Right lobe of liver (tissue), 4 donors: ENCODE results near the gene IGFBP1.

Experiments
- POLR2A ChIP-seq: fragments of 450-650 bp; IDR thresholded peaks from one replicate; pipeline ENCODE4 v1.6.1; 2017; ENCODE audit warnings: antibody characterized with exemption, mild to moderate bottlenecking
- TF ChIP-seq, protein P1 (sequence below), 4 donors: fragments of 200-600 bp in 3 of 4; fragments of 450-650 bp in 1 of 4; IDR thresholded peaks; one replicate each; pipeline versions ENCODE4 v1.5.1 to v1.8.0; 2016 to 2022; ENCODE audit warnings: antibody characterized with exemption in 4 of 4, mild to moderate bottlenecking in 2 of 4
- donor health status: DM: no; HTN: no; CAD: no.
- donor health status: DM: no; HTN: no; CAD: no.
- donor health status: DM: no; HTN: yes; CAD: no.

DNA sequence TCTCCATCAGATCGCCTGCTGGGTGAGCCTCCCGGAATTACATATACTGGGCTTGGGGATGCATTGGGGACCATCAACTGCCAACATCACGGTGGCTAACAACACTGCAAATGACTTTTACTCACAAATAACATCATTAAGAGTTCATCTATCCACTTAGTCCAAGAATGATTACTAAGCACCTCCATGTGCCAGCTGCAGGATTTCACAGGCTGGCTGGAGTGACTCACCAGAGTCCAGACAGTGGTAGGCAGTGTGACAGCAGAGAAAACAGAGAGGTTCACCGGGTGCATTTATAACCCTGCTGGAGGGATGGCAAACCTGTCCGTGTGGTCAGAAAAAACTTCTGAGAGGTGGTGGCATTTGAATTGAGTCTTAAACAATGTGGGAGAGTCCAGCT is 36.0 kb downstream of the IGFBP1 start:
- TF ChIP-seq, protein P1, sequence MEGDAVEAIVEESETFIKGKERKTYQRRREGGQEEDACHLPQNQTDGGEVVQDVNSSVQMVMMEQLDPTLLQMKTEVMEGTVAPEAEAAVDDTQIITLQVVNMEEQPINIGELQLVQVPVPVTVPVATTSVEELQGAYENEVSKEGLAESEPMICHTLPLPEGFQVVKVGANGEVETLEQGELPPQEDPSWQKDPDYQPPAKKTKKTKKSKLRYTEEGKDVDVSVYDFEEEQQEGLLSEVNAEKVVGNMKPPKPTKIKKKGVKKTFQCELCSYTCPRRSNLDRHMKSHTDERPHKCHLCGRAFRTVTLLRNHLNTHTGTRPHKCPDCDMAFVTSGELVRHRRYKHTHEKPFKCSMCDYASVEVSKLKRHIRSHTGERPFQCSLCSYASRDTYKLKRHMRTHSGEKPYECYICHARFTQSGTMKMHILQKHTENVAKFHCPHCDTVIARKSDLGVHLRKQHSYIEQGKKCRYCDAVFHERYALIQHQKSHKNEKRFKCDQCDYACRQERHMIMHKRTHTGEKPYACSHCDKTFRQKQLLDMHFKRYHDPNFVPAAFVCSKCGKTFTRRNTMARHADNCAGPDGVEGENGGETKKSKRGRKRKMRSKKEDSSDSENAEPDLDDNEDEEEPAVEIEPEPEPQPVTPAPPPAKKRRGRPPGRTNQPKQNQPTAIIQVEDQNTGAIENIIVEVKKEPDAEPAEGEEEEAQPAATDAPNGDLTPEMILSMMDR (IDR thresholded peaks at IDR 0.05) = no peak
- no peak for TF ChIP-seq POLR2A
